LHCN-M2 (cell line): ENCODE measurements around the gene PRKAG1. TPM values are rescaled to one million over a fixed set of nuclear protein-coding genes. Genes with fewer than 3 reads are reported as not detected.

Source experiments
- DNase-seq: peaks from one replicate; pipeline ENCODE4 v3.0.0-alpha.2; 2012; ENCODE audit warnings: low read depth
- total RNA-seq: library from RNA; depleted of rRNA; stranded (reverse); fragments of >200 nt; gene quantifications from 2 replicates; pipeline ENCODE4 v1.2.3, GENCODE V29; 2014

PRKAG1 gene
- total RNA-seq, 1 experiment from 2014 or later, result 77.4 TPM

- no peak for DNase-seq
These were observed 8.4 kb downstream of the PRKAG1 start for GRCh38 chr12:49010092-49010668.

GRCh38 chr12:49008943-49009342 lies 9.6 kb downstream of the PRKAG1 start:
- no peak for DNase-seq

- DNase-seq, result no peak
These were observed 18.2 kb downstream of the PRKAG1 start for GRCh38 chr12:49000346-49000745.

GRCh38 chr12:48999371-49000131 lies 19.0 kb downstream of the PRKAG1 start, which contains the start of gene DDN:
TSS of gene DDN (minus strand) at chr12:48999375. CDS start at chr12:48999287, 88 bp downstream.
- DNase-seq, result peak; percentile 67

- no peak for DNase-seq
These were observed 19.9 kb downstream of the PRKAG1 start for GRCh38 chr12:48998497-48999353.

GRCh38 chr12:48997719-48998496 lies 20.7 kb downstream of the PRKAG1 start:
- DNase-seq, result no peak

- peak; percentile 60 for DNase-seq
These were observed 21.5 kb downstream of the PRKAG1 start for GRCh38 chr12:48996794-48997718.

- peak; percentile 75 for DNase-seq
These were observed 23.3 kb downstream of the PRKAG1 start for GRCh38 chr12:48995086-48995879.

GRCh38 chr12:48994224-48995085 lies 24.1 kb downstream of the PRKAG1 start:
- no peak for DNase-seq

GRCh38 chr12:48993787-48994186 lies 24.8 kb downstream of the PRKAG1 start:
- DNase-seq, result no peak

- no peak for DNase-seq
These were observed 27.1 kb downstream of the PRKAG1 start for GRCh38 chr12:48991247-48992050.

GRCh38 chr12:48990552-48990951 lies 28.0 kb downstream of the PRKAG1 start:
- DNase-seq, result no peak

- DNase-seq, result peak; percentile 40
These were observed 30.4 kb downstream of the PRKAG1 start for GRCh38 chr12:48988030-48988649.

- DNase-seq, result no peak
These were observed 31.8 kb downstream of the PRKAG1 start for GRCh38 chr12:48986720-48987291.

- no peak for DNase-seq
These were observed 32.7 kb downstream of the PRKAG1 start for GRCh38 chr12:48985901-48986300.

- no peak for DNase-seq
These were observed 33.1 kb downstream of the PRKAG1 start for GRCh38 chr12:48985475-48985897.
